ENCODE data around the gene ARHGEF7.

ARHGEF7 gene

DNA sequence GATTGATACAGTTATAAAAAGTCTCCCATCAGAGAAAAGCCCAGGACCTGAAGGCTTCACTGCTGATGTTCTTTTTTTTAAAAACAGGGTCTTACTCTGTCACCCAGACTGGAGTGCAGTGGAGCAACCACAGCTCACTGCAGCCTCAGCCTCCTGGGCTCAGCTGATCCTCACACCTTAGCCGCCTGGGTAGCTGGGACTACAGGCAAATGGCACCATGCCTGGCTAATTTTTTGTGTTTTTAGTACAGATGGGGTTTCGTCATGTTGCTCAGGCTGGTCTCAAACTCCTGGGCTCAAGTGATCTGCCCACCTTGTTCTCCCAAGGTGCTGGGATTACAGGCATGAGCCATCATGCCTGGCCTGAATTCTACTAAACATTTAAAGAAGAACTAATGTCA, 238.4 kb downstream of the ARHGEF7 start:
- no peak for DNase-seq (ENCODE audit: low spot score)

DNA sequence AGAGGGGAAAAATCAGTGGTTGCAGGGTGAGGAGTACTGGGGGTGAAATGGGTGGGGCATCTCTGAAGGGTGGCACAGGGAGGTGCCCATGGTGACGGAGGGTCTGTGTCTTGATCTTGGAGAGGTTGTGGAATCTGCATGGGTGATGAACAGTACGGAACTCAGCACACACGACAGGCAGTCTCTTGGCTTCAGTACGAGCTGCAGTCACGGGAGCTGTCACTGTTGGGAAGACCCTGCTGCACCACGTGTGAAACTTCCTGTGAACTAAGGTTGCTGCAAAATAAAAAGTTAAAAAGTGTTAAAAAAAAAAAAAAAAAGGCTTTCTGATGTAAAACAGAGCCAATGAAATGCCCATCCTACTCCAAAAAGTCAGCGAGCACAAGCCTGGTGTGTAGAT, 239.7 kb downstream of the ARHGEF7 start:
- no peak for DNase-seq (ENCODE audit: low spot score)
